UCSD-AML1 (cell line): Measurements from ENCODE around the gene CD320.
A peak's percentile ranks its signal among the peaks of the same experiment; 100 is the strongest.
"Not testable (repeated sequence)": the region's sequence is repeated elsewhere in the genome, so short reads cannot be mapped to it uniquely, and the experiment has no call there.

ENCODE experiments used
- DNase-seq: peaks from one replicate; lab custom pipeline; 2025; ENCODE audit not compliant: unreplicated experiment; lab: John Stamatoyannopoulos, UW

The CD320 gene

DNA sequence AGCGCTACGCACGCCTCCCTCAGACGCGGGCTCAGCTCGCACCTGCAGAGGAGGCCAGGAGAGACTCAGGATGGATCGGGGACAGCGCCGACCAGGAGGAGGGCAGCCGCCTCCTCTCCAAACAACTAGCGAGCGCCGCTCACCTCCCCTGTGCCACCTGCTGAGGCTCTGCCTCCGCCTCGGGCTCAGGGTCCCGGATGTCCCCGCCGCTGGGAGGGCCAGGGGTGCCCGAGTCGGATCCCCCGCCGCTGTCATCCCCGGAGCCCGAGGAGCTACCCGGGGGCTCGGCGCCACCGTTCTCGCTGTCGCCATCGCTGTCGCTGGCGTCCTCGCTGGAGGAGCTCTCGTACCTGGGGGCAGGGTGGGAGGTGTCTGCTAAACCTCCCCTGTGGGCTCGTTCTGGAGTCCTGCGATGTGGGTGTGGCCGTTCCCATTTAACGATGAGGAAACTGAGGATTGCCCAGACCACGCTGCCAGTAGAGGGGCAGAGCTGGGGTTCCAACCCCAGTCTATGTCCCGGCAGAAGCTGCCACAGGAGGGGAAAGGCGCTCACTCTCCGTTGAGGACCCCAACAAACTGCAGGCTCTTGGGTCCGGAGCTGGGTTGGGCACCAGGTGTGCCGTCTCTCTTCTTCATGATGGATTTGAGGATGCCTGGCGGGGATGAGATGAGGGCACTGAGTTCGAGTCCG lies 25.8 kb upstream of the CD320 start:
- DNase-seq = no peak

GRCh38 chr19:8332976-8333766 lies 25.0 kb upstream of the CD320 start:
- DNase-seq = no peak

- no peak for DNase-seq
Observed at GRCh38 chr19:8331263-8331845, 23.2 kb upstream of the CD320 start.

- DNase-seq = no peak
Observed at GRCh38 chr19:8329996-8330395, 21.8 kb upstream of the CD320 start.

DNA sequence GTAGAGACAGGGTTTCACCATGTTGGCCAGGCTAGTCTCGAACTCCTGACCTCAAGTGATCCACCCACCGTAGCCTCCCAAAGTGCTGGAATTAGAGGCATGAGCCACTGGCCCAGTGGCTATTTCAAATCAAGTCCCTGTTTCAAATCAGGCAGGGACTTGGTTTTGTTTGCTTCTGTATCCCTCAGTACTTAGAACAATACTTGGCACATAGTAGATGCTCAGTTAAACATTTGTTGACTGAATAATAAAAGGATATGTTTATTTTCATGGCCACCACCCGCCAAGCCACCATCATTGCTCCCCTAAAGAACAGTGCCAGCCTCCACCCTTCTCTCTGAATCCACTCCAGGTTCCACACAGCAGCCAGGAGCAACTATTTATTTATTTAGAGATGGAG lies 17.3 kb upstream of the CD320 start:
- DNase-seq = no peak

DNA sequence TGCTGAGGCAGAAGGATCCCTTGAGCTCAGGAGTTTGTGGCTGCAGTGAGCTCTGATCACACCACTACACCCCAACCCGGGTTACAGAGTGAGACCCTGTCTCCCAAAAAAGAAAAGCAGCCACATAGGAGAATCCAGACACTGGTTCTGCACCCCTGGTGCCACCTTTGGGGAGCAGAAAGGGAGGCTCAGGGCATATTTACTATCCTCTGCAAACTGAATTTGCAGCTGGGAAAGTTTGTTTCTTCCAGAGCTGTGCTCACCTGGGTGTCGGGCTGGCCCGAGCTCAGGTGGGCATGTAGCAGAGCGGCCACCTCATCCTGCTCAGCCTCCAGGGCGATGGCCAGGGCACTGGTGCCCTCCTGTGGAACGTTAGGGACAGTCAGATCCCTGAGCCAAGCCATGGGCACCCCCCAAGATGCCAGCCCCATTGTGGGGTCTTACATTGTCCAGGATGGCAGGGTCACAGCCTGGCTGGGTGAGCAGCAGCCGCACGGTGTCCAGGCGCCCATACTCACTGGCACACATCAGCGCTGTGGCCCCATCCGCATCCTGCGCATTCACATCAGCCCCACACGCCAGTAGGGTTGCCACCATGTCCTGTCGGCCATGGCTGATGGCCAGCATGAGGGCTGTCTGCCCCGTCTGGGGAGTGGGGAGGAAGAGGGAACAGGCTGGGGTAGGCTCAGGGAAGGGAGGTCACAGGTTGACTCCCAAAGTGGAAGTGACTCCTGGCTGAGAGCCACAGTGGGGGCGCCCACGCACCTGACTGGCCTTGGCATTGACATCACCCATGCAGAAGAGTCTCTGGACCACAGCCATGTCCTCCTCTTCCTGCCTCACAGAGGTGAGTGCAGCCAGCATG lies 16.3 kb upstream of the CD320 start:
- DNase-seq = no peak

GRCh38 chr19:8323781-8324185 lies 15.6 kb upstream of the CD320 start:
- no peak for DNase-seq

DNA sequence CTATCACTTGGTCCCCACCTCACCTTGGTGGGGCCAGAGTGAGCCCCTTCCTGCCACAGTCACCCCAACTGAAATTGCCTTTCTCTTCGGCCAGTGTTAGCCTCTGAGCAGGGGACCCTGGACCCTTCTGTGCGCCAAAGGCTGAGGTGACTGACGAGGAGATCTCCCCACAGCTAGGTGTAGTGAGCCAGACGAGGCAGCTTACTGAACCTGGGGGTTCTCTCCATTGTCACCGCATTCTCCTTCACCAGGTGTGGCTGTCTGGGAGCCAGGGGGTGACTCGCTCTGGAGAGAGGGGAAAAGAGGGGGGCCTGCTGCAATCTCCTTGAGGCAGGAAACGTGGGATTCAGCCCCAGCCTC lies 14.5 kb upstream of the CD320 start:
- no peak for DNase-seq

- DNase-seq = no peak
Observed at GRCh38 chr19:8321986-8322637, 14.0 kb upstream of the CD320 start.

DNA sequence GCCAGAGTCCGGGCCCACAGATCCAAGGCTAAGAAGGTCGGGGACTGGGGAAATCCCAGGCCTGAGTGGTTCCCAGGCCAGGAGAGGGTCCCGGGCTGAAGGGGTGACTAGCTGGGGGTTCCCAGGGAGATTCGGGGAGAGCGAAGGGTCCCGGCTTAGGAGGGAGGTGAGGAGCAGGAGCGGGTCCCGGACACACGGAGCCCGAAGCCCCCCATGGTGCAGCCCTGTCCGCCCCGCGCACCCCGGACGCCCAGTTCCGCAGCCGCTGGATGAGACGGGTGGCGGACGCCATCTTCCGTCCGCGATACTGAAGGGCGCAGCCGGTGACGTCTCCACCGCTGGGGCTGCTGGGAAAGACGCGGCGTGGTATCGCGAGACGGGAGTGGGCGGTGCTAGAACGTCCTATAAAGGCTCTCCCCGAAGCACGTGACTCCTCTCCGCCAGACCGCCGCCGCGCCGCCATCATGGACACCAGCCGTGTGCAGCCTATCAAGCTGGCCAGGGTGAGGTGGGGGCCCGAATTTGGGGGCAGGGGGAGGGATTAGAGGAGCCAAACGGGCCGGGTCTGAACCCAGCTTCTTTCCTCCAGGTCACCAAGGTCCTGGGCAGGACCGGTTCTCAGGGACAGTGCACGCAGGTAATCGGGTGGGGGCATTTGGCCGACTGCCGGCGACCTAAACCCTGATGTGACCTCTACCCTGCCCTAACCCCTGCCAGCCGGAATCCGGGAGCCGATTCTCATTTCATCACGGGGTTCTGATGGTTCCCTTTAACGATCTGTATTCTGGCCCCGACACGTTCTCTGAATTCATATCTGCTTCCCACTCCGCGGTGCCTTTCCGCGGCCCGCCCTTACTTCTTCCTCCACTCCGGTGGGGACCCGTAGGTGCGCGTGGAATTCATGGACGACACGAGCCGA lies 13.2 kb upstream of the CD320 start, which contains the start of the genes NDUFA7 and RPS28:
TSS of gene NDUFA7 (minus strand) at position 309 of the 919 bp plus-strand sequence. CDS start at position 292, 17 bp downstream.
TSS of gene RPS28 (plus strand) at position 430 of the 919 bp plus-strand sequence. CDS start at position 465, 35 bp downstream.
- DNase-seq = peak; percentile 96

DNA sequence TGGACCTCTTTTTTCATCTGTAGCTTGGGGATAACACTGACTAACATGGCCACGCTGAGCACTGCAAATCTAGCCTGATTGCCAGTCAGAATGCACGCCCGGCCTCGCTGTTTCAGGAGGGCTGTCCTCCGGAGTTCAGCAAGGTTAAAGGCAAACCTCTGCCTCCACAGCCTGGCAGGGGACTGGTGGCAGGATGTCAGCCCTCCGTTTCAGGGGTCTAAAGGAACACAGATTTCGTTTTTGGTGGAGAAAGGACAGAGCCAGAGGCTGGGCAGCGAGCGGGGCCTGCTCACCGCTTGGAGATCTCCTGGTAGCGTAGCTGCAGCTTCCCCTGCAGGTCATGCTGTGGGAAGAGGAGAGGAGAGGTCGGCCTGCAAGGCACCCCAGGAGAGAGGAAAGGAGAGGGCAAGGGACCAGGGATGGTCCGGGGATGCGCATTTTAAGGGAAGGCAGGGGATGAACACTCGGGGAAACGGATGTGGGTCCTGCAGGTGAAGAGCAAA lies 12.5 kb upstream of the CD320 start:
- DNase-seq = peak; percentile 52

- no peak for DNase-seq
Observed at GRCh38 chr19:8319807-8320520, 11.8 kb upstream of the CD320 start.

DNA sequence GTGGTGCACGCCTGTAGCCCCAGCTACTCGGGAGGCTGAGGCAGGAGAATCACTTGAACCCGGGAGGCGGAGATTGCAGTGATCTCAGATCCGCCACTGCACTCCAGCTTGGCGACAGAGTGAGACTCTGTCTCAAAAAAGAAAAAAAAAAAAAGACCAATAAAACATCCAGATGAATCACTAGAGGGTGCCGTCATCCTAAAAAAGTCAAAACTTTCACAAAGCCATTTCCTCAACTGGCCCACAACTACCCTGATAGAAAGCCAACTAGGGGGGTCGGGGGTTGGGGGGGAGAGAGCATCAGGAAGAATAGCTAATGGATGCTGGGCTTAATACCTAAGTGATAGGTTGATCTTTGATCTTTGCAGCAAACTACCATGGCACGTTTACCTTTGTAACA lies 10.7 kb upstream of the CD320 start:
- DNase-seq = not testable (repeated sequence)

DNA sequence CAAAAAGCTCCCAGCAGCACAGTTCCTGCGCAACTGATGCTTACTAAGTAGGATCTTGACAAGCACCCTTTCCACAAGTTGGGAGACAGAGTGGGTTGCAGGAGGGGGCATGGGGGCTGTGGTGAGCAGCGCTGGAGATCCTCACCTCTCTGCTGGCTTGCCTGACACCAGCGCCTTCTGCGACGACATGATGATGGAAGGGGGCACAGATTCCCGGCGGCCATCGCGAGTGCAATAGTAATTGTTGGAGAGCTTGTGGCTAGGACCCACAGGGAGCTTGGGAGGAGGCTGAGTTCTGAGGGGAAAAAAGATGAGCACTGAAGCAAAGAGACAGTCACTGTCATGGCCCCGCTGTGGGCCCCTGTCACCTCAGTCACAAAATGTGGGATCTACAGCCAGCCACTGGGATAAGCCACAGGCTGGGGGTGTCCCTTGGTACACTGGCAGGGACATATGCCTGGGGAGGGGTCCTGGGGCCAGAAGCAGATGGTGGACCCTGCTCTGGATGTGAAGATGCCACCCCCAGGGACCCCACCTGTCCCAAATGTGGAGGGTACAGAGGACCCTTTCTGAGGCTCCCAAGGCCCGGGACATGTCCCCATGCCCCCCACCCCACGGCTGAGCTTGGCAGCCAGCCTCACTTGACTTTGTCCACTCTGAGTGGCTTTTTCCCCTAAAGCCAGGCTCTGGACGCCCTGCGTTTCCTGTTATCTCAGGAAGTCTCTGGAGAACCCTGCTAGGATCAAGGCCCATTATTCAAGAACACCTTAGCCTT lies 8.4 kb upstream of the CD320 start:
- no peak for DNase-seq

DNA sequence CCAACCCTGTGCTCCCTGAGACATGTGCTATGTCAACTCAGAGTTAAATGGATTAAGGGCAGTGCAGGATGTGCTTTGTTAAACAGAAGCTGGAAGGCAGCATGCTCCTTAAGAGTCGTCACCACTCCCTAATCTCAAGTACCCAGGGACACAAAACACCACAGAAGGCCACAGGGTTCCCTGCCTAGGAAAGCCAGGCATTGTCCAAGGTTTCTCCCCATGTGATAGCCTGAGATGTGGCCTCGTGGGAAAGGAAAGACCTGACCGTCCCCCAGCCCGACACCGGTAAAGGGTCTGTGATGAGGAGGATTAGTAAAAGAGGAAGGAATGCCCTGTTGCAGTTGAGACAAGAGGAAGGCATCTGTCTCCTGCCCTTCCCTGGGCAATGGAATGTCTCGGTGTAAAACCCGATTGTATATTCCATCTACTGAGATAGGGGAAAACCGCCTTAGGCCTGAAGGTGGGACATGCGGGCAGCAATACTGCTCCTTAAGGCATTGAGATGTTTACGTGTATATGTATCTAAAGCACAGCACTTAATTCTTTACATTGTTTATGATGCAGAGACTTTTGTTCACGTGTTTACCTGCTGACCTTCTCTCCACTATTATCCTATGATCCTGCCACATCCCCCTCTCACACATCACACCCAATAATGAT lies 7.0 kb upstream of the CD320 start:
- not testable (repeated sequence) for DNase-seq

DNA sequence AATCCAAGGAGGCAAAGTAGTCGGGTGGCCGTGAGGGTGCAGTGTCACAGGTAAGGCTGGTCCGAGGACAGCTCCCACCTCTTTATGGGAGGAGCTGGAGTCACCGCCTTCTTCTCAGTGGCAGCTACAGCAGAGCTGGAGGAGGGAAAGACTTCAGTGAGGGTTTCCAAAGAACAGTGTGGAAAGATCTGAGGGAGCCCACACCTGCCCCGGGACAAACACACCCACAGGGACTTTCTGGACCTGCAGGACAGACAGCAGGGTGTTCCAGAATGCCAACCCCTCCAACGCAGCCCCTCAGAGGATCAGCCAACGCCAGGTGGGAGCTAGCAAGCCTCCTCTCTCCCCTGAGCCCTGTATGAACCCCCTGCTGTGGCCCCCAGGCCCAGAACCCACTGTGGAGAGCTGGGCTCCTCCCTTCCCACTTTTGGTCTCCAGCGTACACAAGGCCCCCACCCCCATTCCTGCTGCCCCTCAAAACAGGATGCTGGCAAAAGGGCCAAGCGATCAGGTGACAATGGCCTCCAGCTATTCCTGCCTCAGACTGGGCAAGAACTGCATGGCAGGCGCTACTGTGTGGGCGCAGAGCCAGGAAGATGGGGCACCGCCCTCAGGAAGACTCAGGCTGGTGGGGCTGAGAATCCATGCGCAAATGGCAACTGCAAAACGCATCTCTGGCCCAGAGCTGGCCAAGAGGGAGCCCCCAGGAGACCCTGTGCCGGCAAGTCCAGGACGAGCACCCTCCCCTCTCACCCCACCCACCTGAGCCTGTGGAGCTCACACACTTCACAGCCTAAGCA lies 3.5 kb upstream of the CD320 start:
- DNase-seq = no peak
